CD8-positive, alpha-beta memory T cell (primary cell): Measurements from ENCODE around the gene DEDD. TPM values are rescaled to one million over a fixed set of nuclear protein-coding genes. Genes with fewer than 3 reads are reported as not detected.

Experiments used
- CTCF ChIA-PET: fragments of 350-600 bp; sonication (Branson Sonifier 250); formaldehyde crosslinking; loops from one replicate; lab custom pipeline; 2021; ENCODE audit warnings: antibody characterized with exemption; lab: Charles Lee
- POLR2A ChIA-PET: fragments of 350-600 bp; sonication (Branson Sonifier 250); formaldehyde crosslinking; loops from one replicate; lab custom pipeline; 2021; ENCODE audit warnings: antibody characterized with exemption; lab: Charles Lee
- DNase-seq, 5 donors: peaks; one replicate each; pipeline versions ENCODE4 v3.0.0 to v3.0.0-alpha.2; 2020 to 2022; ENCODE audit warnings: mixed read lengths in 1 of 5
- H3K27ac ChIP-seq: one replicate; pipeline ENCODE4 v1.7.0; 2013; ENCODE audit warnings: low read depth, mild to moderate bottlenecking, low read length, moderate library complexity
- H3K27me3 ChIP-seq: 2 replicates; pipeline ENCODE4 v1.7.0; 2013; ENCODE audit warnings: low read length, mild to moderate bottlenecking; ENCODE audit not compliant: insufficient read depth, poor library complexity, severe bottlenecking
- H3K36me3 ChIP-seq: 2 replicates; pipeline ENCODE4 v1.7.0; 2013; ENCODE audit warnings: mild to moderate bottlenecking, low read length, moderate library complexity; ENCODE audit not compliant: insufficient read depth
- H3K4me1 ChIP-seq: 2 replicates; pipeline ENCODE4 v1.7.0; 2013; ENCODE audit warnings: mild to moderate bottlenecking, low read length, moderate library complexity; ENCODE audit not compliant: insufficient read depth
- H3K4me3 ChIP-seq: 2 replicates; pipeline ENCODE4 v1.7.0; 2013; ENCODE audit warnings: mild to moderate bottlenecking, low read length
- H3K9me3 ChIP-seq: 2 replicates; pipeline ENCODE4 v1.7.0; 2013; ENCODE audit warnings: mild to moderate bottlenecking, low read length
- H3K27ac Mint-ChIP-seq, 8 donors: one replicate each; pipeline ENCODE4 v1.8.0; 2020 to 2021; ENCODE audit warnings: mixed read lengths in 8 of 8, mild to moderate bottlenecking in 6 of 8, inconsistent platforms in 3 of 8, moderate library complexity in 3 of 8
- H3K27me3 Mint-ChIP-seq, 2 donors: one replicate each; pipeline ENCODE4 v1.8.0; 2020 to 2021; ENCODE audit warnings: mixed read lengths in 2 of 2, mild to moderate bottlenecking in 1 of 2, moderate library complexity in 1 of 2
- H3K36me3 Mint-ChIP-seq, 3 donors: one replicate each; pipeline ENCODE4 v1.8.0; 2020 to 2021; ENCODE audit warnings: mixed read lengths in 3 of 3, inconsistent platforms in 1 of 3, mild to moderate bottlenecking in 1 of 3
- H3K4me1 Mint-ChIP-seq, 3 donors: one replicate each; pipeline ENCODE4 v1.8.0; 2020 to 2021; ENCODE audit warnings: mixed read lengths in 3 of 3, inconsistent platforms in 1 of 3, mild to moderate bottlenecking in 1 of 3
- H3K4me3 Mint-ChIP-seq, 7 donors: one replicate each; pipeline ENCODE4 v1.8.0; 2020 to 2021; ENCODE audit warnings: mixed read lengths in 7 of 7, mild to moderate bottlenecking in 6 of 7, moderate library complexity in 4 of 7, inconsistent platforms in 2 of 7
- H3K9me3 Mint-ChIP-seq, 5 donors: one replicate each; pipeline ENCODE4 v1.8.0; 2020 to 2022; ENCODE audit warnings: mixed read lengths in 5 of 5, mild to moderate bottlenecking in 3 of 5, moderate library complexity in 2 of 5, inconsistent platforms in 1 of 5
- polyA plus RNA-seq: library from polyadenylated mRNA; unstranded; fragments of 300-500 nt; fragmentation: Illumina TruSeq; gene quantifications from one replicate; pipeline ENCODE4 v1.2.3, GENCODE V29; 2021
- total RNA-seq, 2 experiments: library from RNA; stranded (reverse); gene quantifications; one replicate each; pipeline ENCODE4 v1.2.3, GENCODE V29; 2021

Gene DEDD
- total and polyA plus RNA-seq, 3 experiments from 2014 or later: 30.0 to 41.9 (median 41.0) TPM

DNA sequence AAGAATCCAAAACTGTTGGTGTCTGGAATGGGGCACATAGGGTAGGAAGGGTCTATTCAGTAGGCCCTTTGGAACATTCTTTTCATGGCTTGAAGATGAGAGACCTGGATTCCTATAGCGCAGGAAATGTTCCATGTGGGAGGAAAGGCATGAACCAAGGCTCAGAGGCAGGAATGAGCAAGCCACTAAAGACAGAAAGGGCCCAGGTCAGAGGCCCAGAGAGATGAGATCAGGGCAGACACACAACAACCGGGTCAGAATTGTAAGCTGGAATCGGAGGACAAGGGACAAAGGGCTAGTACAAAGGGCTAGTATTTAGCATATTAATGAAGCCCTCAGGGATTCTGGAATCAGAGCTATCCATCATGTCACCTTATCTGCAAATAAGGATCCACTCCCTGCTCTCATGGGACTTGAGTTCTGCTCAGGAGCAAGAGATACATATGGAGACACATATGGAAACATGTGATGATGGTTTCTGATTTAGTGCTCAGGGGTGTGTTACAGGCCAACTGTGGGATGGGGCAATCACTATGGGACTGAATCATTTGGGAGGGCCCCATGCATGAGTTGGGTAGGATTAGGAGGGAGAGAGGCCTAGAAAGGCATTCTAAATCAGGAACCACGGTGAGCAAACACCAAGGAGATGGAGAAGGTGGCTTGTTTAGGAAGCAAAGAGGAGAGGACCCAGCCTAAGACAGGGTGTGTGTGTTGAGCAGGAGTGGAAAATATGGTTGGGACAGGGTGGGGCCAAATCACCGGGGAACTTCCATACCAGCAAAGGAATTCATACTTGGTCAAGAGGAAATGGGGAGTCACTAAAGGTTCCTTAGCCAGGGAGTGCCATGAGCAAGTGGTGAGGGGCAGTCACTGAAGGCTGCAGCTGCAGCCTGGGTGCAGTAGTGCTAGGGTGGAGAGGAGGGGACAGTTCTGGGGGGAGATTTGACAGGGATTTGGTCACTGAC, 51.7 kb downstream of the DEDD start:
- Histone ChIP-seq H3K9me3 (no peaks in the 10 kb centered on the region), H3K27ac (no peak overlapping the region), H3K4me3 (no peak overlapping the region), H3K36me3 (no peaks in the 10 kb centered on the region), H3K27me3 (no peaks in the 10 kb centered on the region), H3K4me1 (no peaks in the 10 kb centered on the region)
- peaks cover 0 to 3% of the 10 kb centered on the region in 2 donors for H3K27me3 Mint-ChIP-seq
- CTCF ChIA-PET: interaction anchor here (1.8 kb wide), 1 partner anchor 16 kb away, joined by 7 read pairs; the partner anchor contains the start of gene KLHDC9
- POLR2A ChIA-PET: no interaction called here
- H3K36me3 Mint-ChIP-seq: no peaks in the 10 kb centered on the region
- no peaks in the 10 kb centered on the region for H3K9me3 Mint-ChIP-seq
- H3K4me3 Mint-ChIP-seq: no peak overlapping the region
- no peaks in the 10 kb centered on the region for H3K4me1 Mint-ChIP-seq
- DNase-seq: no peak
- no peak overlapping the region for H3K27ac Mint-ChIP-seq

DNA sequence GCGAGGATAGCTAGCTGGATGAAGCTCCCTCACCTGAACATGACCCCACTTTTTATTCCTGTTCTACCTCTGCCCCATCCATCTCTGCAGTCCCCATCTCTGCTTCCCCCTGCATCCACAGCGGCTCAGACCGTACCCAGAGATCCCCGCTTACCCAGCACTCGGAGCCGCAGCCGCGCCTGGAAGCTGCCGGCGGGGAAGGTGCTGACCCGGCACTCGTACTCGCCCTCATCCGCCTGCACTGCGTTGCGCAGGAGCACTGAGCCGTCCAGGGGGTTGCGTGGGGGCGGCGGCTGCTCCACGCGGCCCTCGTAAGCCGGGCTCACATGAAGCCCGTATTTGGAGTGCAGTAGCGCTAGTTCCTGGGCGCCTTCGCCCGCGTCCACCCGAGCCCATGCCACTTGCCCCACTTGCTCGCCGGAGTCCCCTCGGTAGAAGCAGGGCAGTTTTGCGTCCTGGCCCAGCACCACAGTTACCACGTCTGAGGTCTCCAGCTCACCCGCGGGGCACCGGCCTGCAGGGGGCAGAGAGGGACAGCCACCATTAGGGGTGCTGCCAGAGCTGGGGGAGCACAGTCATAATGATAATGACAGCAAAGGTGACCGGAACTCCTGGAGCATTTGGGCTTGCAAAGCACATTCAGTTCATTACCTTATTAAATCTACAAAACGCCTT, 52.9 kb downstream of the DEDD start:
- Mint-ChIP-seq H3K27ac (peak overlapping the region in 1 of 8 donors; percentile 38), H3K4me3 (no peak overlapping the region), H3K4me1 (no peaks in the 10 kb centered on the region), H3K9me3 (no peaks in the 10 kb centered on the region), H3K36me3 (no peaks in the 10 kb centered on the region), H3K27me3 (peaks cover 0 to 3% of the 10 kb centered on the region in 2 donors)
- Histone ChIP-seq H3K4me3 (no peak overlapping the region), H3K27ac (no peak overlapping the region), H3K9me3 (no peaks in the 10 kb centered on the region), H3K36me3 (no peaks in the 10 kb centered on the region), H3K4me1 (no peaks in the 10 kb centered on the region), H3K27me3 (no peaks in the 10 kb centered on the region)
- CTCF ChIA-PET: interaction anchor here (1.8 kb wide), 1 partner anchor 18 kb away, joined by 7 read pairs; the partner anchor contains the start of gene KLHDC9
- DNase-seq: no peak
- POLR2A ChIA-PET: no interaction called here

DNA sequence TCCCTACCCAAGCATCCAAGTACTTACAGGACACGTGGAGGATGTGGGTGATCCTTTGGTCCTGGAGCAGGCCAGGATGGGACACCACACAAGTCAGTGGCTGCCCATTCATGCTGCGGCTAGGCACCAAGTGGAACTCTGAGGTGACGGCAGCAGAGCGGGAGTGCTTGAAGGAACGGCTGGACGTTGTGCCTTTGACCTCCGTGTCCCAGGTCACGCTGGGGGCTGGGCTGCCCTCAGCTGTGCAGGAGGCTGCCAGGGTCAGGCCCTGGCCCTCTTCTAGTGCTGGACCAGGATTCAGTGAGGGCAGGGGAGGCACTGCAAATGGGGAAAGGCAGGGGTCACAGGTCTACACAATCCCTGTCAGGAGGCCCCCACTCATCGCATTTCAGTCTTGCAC, 55.0 kb downstream of the DEDD start:
- H3K9me3 ChIP-seq: no peaks in the 10 kb centered on the region
- ChIA-PET CTCF (interaction anchor here (2.1 kb wide), 1 partner anchor 20 kb away, joined by 7 read pairs; the partner anchor contains the start of gene KLHDC9), POLR2A (no interaction called here)
- Mint-ChIP-seq H3K36me3 (no peaks in the 10 kb centered on the region), H3K9me3 (no peaks in the 10 kb centered on the region), H3K27ac (no peak overlapping the region), H3K4me1 (peaks cover under 1 to 2% (median 2%) of the 10 kb centered on the region in 3 donors), H3K4me3 (no peak overlapping the region), H3K27me3 (peaks cover 0 to 3% of the 10 kb centered on the region in 2 donors)
- no peaks in the 10 kb centered on the region for H3K36me3 ChIP-seq
- no peak for DNase-seq
- H3K4me3 ChIP-seq: no peak overlapping the region
- H3K4me1 ChIP-seq: peaks cover under 1% of the 10 kb centered on the region
- no peak overlapping the region for H3K27ac ChIP-seq
- no peaks in the 10 kb centered on the region for H3K27me3 ChIP-seq

DNA sequence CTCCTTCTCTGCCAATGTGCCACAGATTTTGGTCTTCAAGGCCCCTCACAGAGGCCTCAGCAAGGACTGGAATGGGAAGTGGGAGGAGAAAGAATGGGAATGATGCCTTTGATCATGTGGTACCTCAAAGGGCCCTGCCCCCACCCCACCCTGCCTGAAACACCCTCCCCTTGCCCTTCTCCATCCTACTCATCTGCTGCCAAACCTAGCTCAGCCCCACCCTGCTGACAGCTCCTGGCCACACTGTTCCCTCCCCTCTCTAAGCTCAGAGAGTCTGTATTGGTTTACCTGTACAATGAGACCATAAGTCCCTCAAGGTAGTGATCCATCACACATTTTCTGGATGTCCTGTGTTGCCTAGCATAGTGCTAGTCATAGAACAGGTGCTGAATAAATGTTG, 56.1 kb downstream of the DEDD start:
- H3K27ac ChIP-seq: no peak overlapping the region
- H3K27me3 ChIP-seq: no peaks in the 10 kb centered on the region
- no peaks in the 10 kb centered on the region for H3K9me3 ChIP-seq
- no peaks in the 10 kb centered on the region for H3K36me3 Mint-ChIP-seq
- H3K27me3 Mint-ChIP-seq: peaks cover 0 to 3% of the 10 kb centered on the region in 2 donors
- no peaks in the 10 kb centered on the region for H3K9me3 Mint-ChIP-seq
- DNase-seq: no peak
- H3K4me1 Mint-ChIP-seq: peaks cover 8 to 10% (median 9%) of the 10 kb centered on the region in 3 donors
- H3K4me3 ChIP-seq: no peak overlapping the region
- H3K4me1 ChIP-seq: peaks cover 8% of the 10 kb centered on the region
- ChIA-PET CTCF (interaction anchor here (2.1 kb wide), 1 partner anchor 21 kb away, joined by 7 read pairs; the partner anchor contains the start of gene KLHDC9), POLR2A (no interaction called here)
- H3K27ac Mint-ChIP-seq: no peak overlapping the region
- H3K4me3 Mint-ChIP-seq: no peak overlapping the region
- H3K36me3 ChIP-seq: no peaks in the 10 kb centered on the region

DNA sequence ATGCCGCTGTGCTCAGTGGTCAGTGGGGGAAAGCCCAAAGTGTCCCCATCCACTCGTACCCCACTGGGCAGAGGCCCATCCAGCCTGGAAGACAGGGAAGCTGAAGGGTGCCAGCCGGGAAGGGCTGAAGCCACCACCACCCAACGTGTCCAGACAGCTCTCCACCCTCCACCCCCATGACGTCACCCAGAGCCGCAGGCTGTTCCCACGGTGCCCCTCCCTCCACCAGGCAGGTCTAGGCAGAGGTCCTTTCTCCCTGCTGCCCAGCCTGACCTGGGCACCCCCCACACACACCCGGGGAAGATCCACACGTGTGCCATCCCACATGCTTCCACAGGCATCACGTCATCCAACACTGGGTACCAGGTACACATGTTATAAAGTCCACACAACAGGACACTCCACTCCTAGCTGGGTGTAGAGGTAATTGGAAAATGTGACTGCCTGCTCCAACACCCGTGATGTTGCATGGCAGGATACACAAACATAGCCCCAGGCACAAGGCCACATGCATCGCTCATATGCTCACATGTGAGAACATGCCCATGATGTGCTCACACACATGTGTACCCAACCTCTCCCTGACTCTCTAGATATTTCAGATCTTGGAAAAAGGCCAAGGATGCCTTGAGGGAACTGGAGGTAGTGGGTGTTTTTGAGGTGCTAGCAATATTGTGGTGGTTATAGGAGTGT, 57.6 kb downstream of the DEDD start:
- DNase-seq: no peak
- H3K27me3 ChIP-seq: no peaks in the 10 kb centered on the region
- CTCF ChIA-PET: interaction anchor here (10.9 kb wide), 1 partner anchor 21 kb away, joined by 128 read pairs; the partner anchor contains the start of gene KLHDC9
- H3K27ac ChIP-seq: no peak overlapping the region
- Mint-ChIP-seq H3K4me1 (peaks cover 19 to 25% (median 24%) of the 10 kb centered on the region in 3 donors), H3K9me3 (no peaks in the 10 kb centered on the region), H3K27me3 (peaks cover 0 to 2% of the 10 kb centered on the region in 2 donors), H3K27ac (peak overlapping the region in 1 of 8 donors; percentile 75), H3K36me3 (no peaks in the 10 kb centered on the region), H3K4me3 (peak overlapping the region in 1 of 7 donors; percentile 30)
- POLR2A ChIA-PET: no interaction called here
- H3K4me1 ChIP-seq: peaks cover 24% of the 10 kb centered on the region
- H3K36me3 ChIP-seq: no peaks in the 10 kb centered on the region
- H3K4me3 ChIP-seq: no peak overlapping the region
- H3K9me3 ChIP-seq: no peaks in the 10 kb centered on the region

DNA sequence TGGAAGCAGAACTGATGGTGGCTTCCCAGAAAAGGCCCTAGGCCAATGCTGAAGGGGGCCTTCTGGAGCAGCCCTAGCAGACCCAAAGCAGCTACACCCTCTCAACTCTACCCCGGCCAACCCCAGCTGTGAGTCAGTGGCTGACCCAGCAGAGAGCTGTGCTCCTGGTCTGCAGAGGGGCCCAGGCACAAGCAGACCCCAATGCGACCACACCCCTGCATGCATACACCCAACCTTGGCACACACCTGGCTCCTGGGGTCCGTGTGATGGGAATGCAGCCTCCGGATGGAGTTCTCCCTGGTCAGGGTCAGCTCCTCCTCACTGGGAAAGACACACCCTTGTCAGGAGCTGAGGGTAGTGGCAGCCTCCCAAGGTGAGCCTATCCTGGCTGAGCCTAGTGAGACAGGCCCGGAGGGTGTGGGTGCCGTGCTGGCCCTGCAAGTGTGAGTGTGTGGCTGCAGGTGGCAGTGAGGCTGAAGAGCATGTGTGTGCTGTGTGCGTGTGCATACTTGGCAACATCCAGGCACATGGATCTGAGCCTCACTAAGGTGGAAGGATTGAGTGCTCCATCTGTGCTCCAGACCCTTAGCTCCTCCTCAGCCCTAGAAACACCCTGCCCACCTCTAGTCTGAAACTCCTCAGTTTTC, 58.9 kb downstream of the DEDD start:
- peaks cover 0 to 11% (median 0%) of the 10 kb centered on the region in 3 donors for H3K36me3 Mint-ChIP-seq
- no peak overlapping the region for H3K27ac ChIP-seq
- POLR2A ChIA-PET: no interaction called here
- H3K4me1 ChIP-seq: peaks cover 24% of the 10 kb centered on the region
- H3K9me3 Mint-ChIP-seq: no peaks in the 10 kb centered on the region
- DNase-seq: no peak
- no peak overlapping the region for H3K4me3 ChIP-seq
- peak overlapping the region in 4 of 8 donors; percentile 4 to 96 (median 40) for H3K27ac Mint-ChIP-seq
- no peaks in the 10 kb centered on the region for H3K9me3 ChIP-seq
- no peak overlapping the region for H3K4me3 Mint-ChIP-seq
- peaks cover 0 to 3% of the 10 kb centered on the region in 2 donors for H3K27me3 Mint-ChIP-seq
- peaks cover 20 to 27% (median 26%) of the 10 kb centered on the region in 3 donors for H3K4me1 Mint-ChIP-seq
- CTCF ChIA-PET: interaction anchor here (0.6 to 10.9 kb wide), 3 partner anchors 23 to 83 kb away, joined by 3 to 128 read pairs (median 61); partner anchors contain the start of genes KLHDC9 and USF1
- H3K27me3 ChIP-seq: no peaks in the 10 kb centered on the region
- no peaks in the 10 kb centered on the region for H3K36me3 ChIP-seq
